ENCODE measurements around the gene CNOT10.
"Not testable (repeated sequence)": the region's sequence is repeated elsewhere in the genome, so short reads cannot be mapped to it uniquely, and the experiment has no call there.

CNOT10 gene

GRCh38 chr3:32707026-32707370 is 22.0 kb downstream of the CNOT10 start:
- TF ChIP-seq POLR2A (IDR thresholded peaks at IDR 0.05; ENCODE audit: low read length), result no peak
- no peak for TF ChIP-seq GATA1 (IDR thresholded peaks at IDR 0.05; ENCODE audit: low read depth, low read length)
- no peak for DNase-seq

GRCh38 chr3:32708672-32709283 is 23.8 kb downstream of the CNOT10 start:
- peak; percentile 34 to 83 for DNase-seq
- TF ChIP-seq POLR2A (IDR thresholded peaks at IDR 0.05; ENCODE audit: low read length) (no peak), GATA1 (IDR thresholded peaks at IDR 0.05; ENCODE audit: low read depth, low read length) (no peak)

- TF ChIP-seq POLR2A (IDR thresholded peaks at IDR 0.05; ENCODE audit: low read length) (no peak), GATA1 (IDR thresholded peaks at IDR 0.05; ENCODE audit: low read depth, low read length) (no peak)
- DNase-seq, result peak; percentile 25 to 35
These were observed 24.4 kb downstream of the CNOT10 start for GRCh38 chr3:32709346-32709745.

GRCh38 chr3:32712506-32713055 is 27.6 kb downstream of the CNOT10 start:
- TF ChIP-seq GATA1 (IDR thresholded peaks at IDR 0.05; ENCODE audit: low read depth, low read length), result no peak
- TF ChIP-seq POLR2A (IDR thresholded peaks at IDR 0.05; ENCODE audit: low read length), result no peak
- no peak for DNase-seq

GRCh38 chr3:32713181-32713580 is 28.2 kb downstream of the CNOT10 start:
- no peak for TF ChIP-seq POLR2A (IDR thresholded peaks at IDR 0.05; ENCODE audit: low read length)
- no peak for DNase-seq

- no peak for DNase-seq
- TF ChIP-seq GATA1 (IDR thresholded peaks at IDR 0.05; ENCODE audit: low read depth, low read length) (no peak), POLR2A (IDR thresholded peaks at IDR 0.05; ENCODE audit: low read length) (no peak)
These were observed 34.3 kb downstream of the CNOT10 start for GRCh38 chr3:32719335-32719734.

- DNase-seq, result no peak
- TF ChIP-seq GATA1 (IDR thresholded peaks at IDR 0.05; ENCODE audit: low read depth, low read length) (no peak), POLR2A (IDR thresholded peaks at IDR 0.05; ENCODE audit: low read length) (no peak)
These were observed 34.9 kb downstream of the CNOT10 start for GRCh38 chr3:32719931-32720330.

GRCh38 chr3:32725721-32726120 is 40.7 kb downstream of the CNOT10 start:
- no peak for DNase-seq
- TF ChIP-seq POLR2A (IDR thresholded peaks at IDR 0.05; ENCODE audit: low read length) (no peak), GATA1 (IDR thresholded peaks at IDR 0.05; ENCODE audit: low read depth, low read length) (no peak)

- peak; percentile 57 to 64 for DNase-seq
These were observed 48.7 kb downstream of the CNOT10 start for GRCh38 chr3:32733631-32734229.

GRCh38 chr3:32734756-32735155 is 49.8 kb downstream of the CNOT10 start:
- DNase-seq, result no peak

More at GRCh38 chr3:32733631-32734229, 48.7 kb downstream of the CNOT10 start:
- TF ChIP-seq POLR2A (IDR thresholded peaks at IDR 0.05; ENCODE audit: low read length) (no peak), GATA1 (IDR thresholded peaks at IDR 0.05; ENCODE audit: low read depth, low read length) (no peak)

GRCh38 chr3:32743470-32743869 is 58.5 kb downstream of the CNOT10 start:
- DNase-seq, result not testable (repeated sequence)

More at GRCh38 chr3:32734756-32735155, 49.8 kb downstream of the CNOT10 start:
- TF ChIP-seq GATA1 (IDR thresholded peaks at IDR 0.05; ENCODE audit: low read depth, low read length) (no peak), POLR2A (IDR thresholded peaks at IDR 0.05; ENCODE audit: low read length) (no peak)

GRCh38 chr3:32743934-32744333 is 58.9 kb downstream of the CNOT10 start:
- no peak for DNase-seq
- TF ChIP-seq POLR2A (IDR thresholded peaks at IDR 0.05; ENCODE audit: low read length) (no peak), GATA1 (IDR thresholded peaks at IDR 0.05; ENCODE audit: low read depth, low read length) (no peak)

- DNase-seq, result no peak
These were observed 66.4 kb downstream of the CNOT10 start for GRCh38 chr3:32751377-32751776.

GRCh38 chr3:32755761-32756160 is 70.8 kb downstream of the CNOT10 start:
- DNase-seq, result no peak
- TF ChIP-seq GATA1 (IDR thresholded peaks at IDR 0.05; ENCODE audit: low read depth, low read length) (no peak), POLR2A (IDR thresholded peaks at IDR 0.05; ENCODE audit: low read length) (no peak)

More at GRCh38 chr3:32751377-32751776, 66.4 kb downstream of the CNOT10 start:
- TF ChIP-seq POLR2A (IDR thresholded peaks at IDR 0.05; ENCODE audit: low read length) (no peak), GATA1 (IDR thresholded peaks at IDR 0.05; ENCODE audit: low read depth, low read length) (no peak)

All from erythroblast (primary cell).